Thyroid gland (tissue), 4 donors: ENCODE measurements around the gene OGG1. TPM values are rescaled to one million over a fixed set of nuclear protein-coding genes. Genes with fewer than 3 reads are reported as not detected.
A peak's percentile ranks its signal among the peaks of the same experiment; 100 is the strongest.
"Not testable (repeated sequence)": the region's sequence is repeated elsewhere in the genome, so short reads cannot be mapped to it uniquely, and the experiment has no call there.

Experiments
- DNase-seq, 2 donors: peaks; one replicate each; pipeline ENCODE4 v3.0.0-alpha.2; 2019
- H3K27ac ChIP-seq, 3 donors: fragments of 200-600 bp; sonication (generic); 1 replicate in 2 of 3; 2 replicates in 1 of 3; pipeline ENCODE4 v1.5.1; 2016 to 2019; ENCODE audit warnings: mild to moderate bottlenecking in 1 of 3, moderate library complexity in 1 of 3
- H3K27me3 ChIP-seq: fragments of 200-600 bp; sonication (generic); one replicate; pipeline ENCODE4 v1.5.1; 2019
- H3K36me3 ChIP-seq, 2 donors: fragments of 200-600 bp; sonication (generic); one replicate each; pipeline ENCODE4 v1.5.1; 2016 to 2019
- H3K4me1 ChIP-seq, 2 donors: fragments of 200-600 bp; sonication (generic); one replicate each; pipeline ENCODE4 v1.5.1; 2017 to 2019
- H3K4me3 ChIP-seq, 3 donors: fragments of 200-600 bp; sonication (generic); replicated peaks in 1 of 3; 1 replicate in 2 of 3; 2 replicates in 1 of 3; pipeline ENCODE4 v1.5.1; 2016; ENCODE audit warnings: mild to moderate bottlenecking in 1 of 3
- H3K9me3 ChIP-seq: fragments of 200-600 bp; sonication (generic); one replicate; pipeline ENCODE4 v1.5.1; 2017
- CTCF ChIP-seq, 6 experiments: fragments of 200-600 bp in 3 of 6; fragments of 450-650 bp in 3 of 6; sonication (generic) in 3 of 6; IDR thresholded peaks; one replicate each; pipeline ENCODE4 v1.5.1; 2016 to 2019; ENCODE audit warnings: antibody characterized with exemption in 6 of 6, mild to moderate bottlenecking in 2 of 6, inconsistent platforms in 1 of 6, moderate library complexity in 1 of 6
- POLR2A ChIP-seq, 2 donors: fragments of 450-650 bp; IDR thresholded peaks; one replicate each; pipeline ENCODE4 v1.6.1; 2017; ENCODE audit warnings: antibody characterized with exemption in 2 of 2, mild to moderate bottlenecking in 2 of 2, moderate library complexity in 1 of 2
- WGBS, 2 donors: methylation state at CpG; one replicate each; pipeline ENCODE4 v1.1.5; 2017; 5-methylcytosine and 5-hydroxymethylcytosine counted together
- intact Hi-C: fragments of 100-400 bp; cut with DNase I; formaldehyde crosslinking; loops from one replicate; pipeline ENCODE4 v1.15.1; 2023
- total RNA-seq, 4 donors: library from RNA; depleted of rRNA; stranded (reverse); fragments of >200 nt; gene quantifications; one replicate each; pipeline ENCODE4 v1.2.3, GENCODE V29; 2016

Gene OGG1
- total RNA-seq, 4 donors from 2014 or later: 23.7 to 46.6 (median 30.3) TPM

GRCh38 chr3:9768141-9768775, 18.5 kb downstream of the OGG1 start:
- peaks cover 22 to 47% of the 10 kb centered on the region in 2 donors for H3K4me1 ChIP-seq

GRCh38 chr3:9769012-9769411, 19.3 kb downstream of the OGG1 start:
- no peaks in the 10 kb centered on the region for H3K9me3 ChIP-seq
- H3K4me1 ChIP-seq: peaks cover 22 to 47% of the 10 kb centered on the region in 2 donors
- no peaks in the 10 kb centered on the region for H3K36me3 ChIP-seq
- no peaks in the 10 kb centered on the region for H3K27me3 ChIP-seq
- no peak for TF ChIP-seq CTCF (IDR thresholded peaks at IDR 0.05)
- WGBS, 2 donors: 68 to 74% methylated on average over 5 of the region's 5 CpGs
- H3K4me3 ChIP-seq: peak overlapping the region in 2 of 3 donors; percentile 66 to 74
- H3K27ac ChIP-seq: peak overlapping the region; percentile 78 to 91 (median 83)
- DNase-seq: no peak
- intact Hi-C loops: no loop called here

More at GRCh38 chr3:9768141-9768775, 18.5 kb downstream of the OGG1 start:
- intact Hi-C loops: no loop called here
- Histone ChIP-seq H3K9me3 (no peaks in the 10 kb centered on the region), H3K27me3 (no peaks in the 10 kb centered on the region), H3K27ac (peak overlapping the region in 2 of 3 donors; percentile 8 to 91), H3K4me3 (no peak overlapping the region), H3K36me3 (no peaks in the 10 kb centered on the region)
- WGBS, 2 donors: 78 to 83% methylated on average over 6 of the region's 6 CpGs
- DNase-seq: no peak
- TF ChIP-seq CTCF (IDR thresholded peaks at IDR 0.05) (no peak), POLR2A (IDR thresholded peaks at IDR 0.05) (no peak)

DNA sequence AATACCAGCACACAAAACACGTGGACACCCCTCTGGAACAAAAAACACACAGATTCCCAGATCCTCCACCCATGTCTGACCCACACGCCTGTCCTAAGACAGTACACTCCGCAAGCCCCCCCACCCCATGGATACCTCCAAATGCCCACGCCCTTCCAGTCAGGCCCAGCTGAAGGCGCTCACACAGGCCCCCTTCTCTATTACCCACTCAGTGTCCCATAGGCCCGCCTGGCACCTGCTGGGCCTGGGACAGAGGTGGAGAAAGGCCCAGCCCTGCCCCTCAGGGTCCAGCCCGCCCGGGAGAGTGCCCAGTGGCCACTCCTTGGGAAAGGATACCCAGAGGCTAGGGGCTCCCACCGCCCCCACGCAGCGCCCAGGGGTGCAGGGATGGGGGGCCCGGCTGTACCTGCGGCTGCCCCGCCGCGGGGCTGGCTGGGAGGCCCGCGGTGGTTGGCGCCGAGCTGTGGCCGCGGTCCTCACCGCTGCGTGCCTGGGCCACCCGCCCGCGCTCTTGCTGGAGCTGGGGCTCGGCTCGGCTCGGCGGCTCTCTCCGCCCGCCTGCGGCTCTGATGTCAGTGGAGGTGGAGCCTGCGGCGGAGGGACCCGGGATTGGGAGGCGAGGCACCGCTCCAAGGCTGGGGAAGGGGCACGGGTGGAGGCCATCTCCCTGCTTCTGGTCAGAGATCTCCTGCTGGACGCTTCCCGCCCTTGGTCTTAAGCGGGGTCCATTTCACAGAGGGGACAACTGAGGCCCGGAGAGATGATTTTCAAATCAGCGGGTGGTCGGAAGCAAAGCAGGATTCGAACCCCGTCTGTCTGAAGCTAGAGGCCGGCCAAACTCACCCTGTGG, 19.9 kb downstream of the OGG1 start, which contains the start of gene CAMK1:
CAMK1 (minus strand) TSS at position 522 of the 850 bp plus-strand sequence. CDS start 2,198 bp downstream, outside the sequence.
- intact Hi-C loops: no loop called here
- Histone ChIP-seq H3K9me3 (no peaks in the 10 kb centered on the region), H3K36me3 (no peaks in the 10 kb centered on the region), H3K4me3 (peak within 1 kb of the TSS; percentile 65 to 74 (median 66)), H3K27me3 (no peaks in the 10 kb centered on the region), H3K4me1 (peaks cover 22 to 47% of the 10 kb centered on the region in 2 donors), H3K27ac (peak within 1 kb of the TSS; percentile 78 to 91 (median 83))
- DNase-seq: peak; percentile 87 to 88
- 8 to 10% methylated on average over 16 to 19 of the region's 49 CpGs for WGBS, 2 donors
- TF ChIP-seq CTCF (IDR thresholded peaks at IDR 0.05) (no peak), POLR2A (IDR thresholded peaks at IDR 0.05) (peak in 1 of 2 donors; percentile 86)

DNA sequence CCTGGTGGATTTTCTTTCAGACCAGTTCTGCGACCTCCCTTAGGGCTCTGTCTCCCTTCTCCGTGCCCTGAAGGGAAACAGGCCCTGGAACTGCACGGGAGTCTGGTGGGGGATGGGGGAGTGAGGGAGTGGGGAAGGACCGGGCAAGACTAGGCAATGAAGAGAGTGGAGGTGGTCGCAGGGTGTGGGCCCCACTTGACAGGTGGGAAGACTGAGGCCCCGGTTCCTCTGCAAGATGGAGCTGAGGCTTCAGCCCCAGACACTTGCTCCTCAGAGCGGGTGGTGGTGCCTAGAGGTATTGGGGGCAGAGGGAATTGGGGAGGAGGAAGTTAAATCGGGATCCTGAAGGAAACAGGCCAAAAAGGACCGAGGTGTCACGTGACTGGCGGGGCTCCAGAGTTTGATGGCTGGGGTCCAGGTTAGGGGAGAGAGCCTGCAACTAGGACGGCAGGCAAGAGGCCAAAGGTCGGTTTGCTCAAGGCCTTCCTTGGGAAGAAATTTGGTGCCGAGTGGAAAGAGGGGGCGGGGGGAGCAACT, 20.6 kb downstream of the OGG1 start:
- peaks cover 22 to 47% of the 10 kb centered on the region in 2 donors for H3K4me1 ChIP-seq
- peak overlapping the region; percentile 4 to 74 (median 66) for H3K4me3 ChIP-seq
- no peaks in the 10 kb centered on the region for H3K36me3 ChIP-seq
- peak; percentile 92 to 94 for DNase-seq
- intact Hi-C loops: no loop called here
- 10% methylated on average over 15 of the region's 15 CpGs for WGBS, 2 donors
- H3K27me3 ChIP-seq: no peaks in the 10 kb centered on the region
- H3K9me3 ChIP-seq: no peaks in the 10 kb centered on the region
- TF ChIP-seq CTCF (IDR thresholded peaks at IDR 0.05): no peak
- no peak for TF ChIP-seq POLR2A (IDR thresholded peaks at IDR 0.05)
- peak overlapping the region; percentile 78 to 91 (median 83) for H3K27ac ChIP-seq

GRCh38 chr3:9771007-9771406, 21.3 kb downstream of the OGG1 start:
- intact Hi-C loops, H3K9me3 ChIP-seq, H3K36me3 ChIP-seq, H3K4me3 ChIP-seq, H3K27me3 ChIP-seq, DNase-seq: not testable (repeated sequence)
- 89 to 95% methylated on average over 2 of the region's 2 CpGs for WGBS, 2 donors
- H3K4me1 ChIP-seq: peaks cover 22 to 42% of the 10 kb centered on the region in 2 donors
- H3K27ac ChIP-seq: peak overlapping the region; percentile 78 to 91 (median 83)
